HepG2 (cell line): ENCODE results near the gene CPZ. TPM values are rescaled to one million over a fixed set of nuclear protein-coding genes. Genes with fewer than 3 reads are reported as not detected.

Experiments used
- HNF4A ChIP-seq: sonication (generic); formaldehyde crosslinking; IDR thresholded peaks from 2 replicates; pipeline ENCODE4 v1.4.0; 2020; ENCODE audit warnings: missing genetic modification reagents
- MEF2D ChIP-seq: sonication (generic); formaldehyde crosslinking; IDR thresholded peaks from 2 replicates; pipeline ENCODE4 v1.5.1; 2020; ENCODE audit warnings: mild to moderate bottlenecking, missing genetic modification reagents
- ZNF773 ChIP-seq: sonication (generic); formaldehyde crosslinking; IDR thresholded peaks from 2 replicates; pipeline ENCODE4 v1.4.0; 2020; ENCODE audit warnings: missing genetic modification reagents, borderline replicate concordance
- polyA plus RNA-seq, 8 experiments: library from polyadenylated mRNA; depleted of rRNA in 3 of 8; stranded (reverse) in 7 of 8; unstranded in 1 of 8; fragments of >200 nt; fragmentation: Illumina TruSeq in 4 of 8; extraction: Trizol in 4 of 8; gene quantifications; 2 replicates each; pipeline versions ENCODE4 v1.2.1 to v1.2.3, GENCODE V29; 2011 to 2016; ENCODE audit warnings: low read depth in 4 of 8, missing spikeins in 1 of 8, mixed read lengths in 1 of 8; ENCODE audit not compliant: insufficient read depth in 1 of 8
- total RNA-seq, 5 experiments: library from RNA; depleted of rRNA; stranded (reverse); fragments of >200 nt; fragmentation: Illumina TruSeq; extraction: Trizol; gene quantifications; 2 replicates each; pipeline ENCODE4 v1.2.3, GENCODE V29; 2016; ENCODE audit warnings: low read depth in 1 of 5
- TF ChIP-seq, protein P1 (sequence below): sonication (generic); formaldehyde crosslinking; IDR thresholded peaks from 2 replicates; pipeline ENCODE4 v1.4.0; 2020; ENCODE audit warnings: mild to moderate bottlenecking, missing genetic modification reagents

Gene CPZ
- total and polyA plus RNA-seq, 2 of the 13 experiments (the other 11 are each of a cell fraction or from before 2014, with no cell fraction given), result 0.58 to 0.61 TPM

DNA sequence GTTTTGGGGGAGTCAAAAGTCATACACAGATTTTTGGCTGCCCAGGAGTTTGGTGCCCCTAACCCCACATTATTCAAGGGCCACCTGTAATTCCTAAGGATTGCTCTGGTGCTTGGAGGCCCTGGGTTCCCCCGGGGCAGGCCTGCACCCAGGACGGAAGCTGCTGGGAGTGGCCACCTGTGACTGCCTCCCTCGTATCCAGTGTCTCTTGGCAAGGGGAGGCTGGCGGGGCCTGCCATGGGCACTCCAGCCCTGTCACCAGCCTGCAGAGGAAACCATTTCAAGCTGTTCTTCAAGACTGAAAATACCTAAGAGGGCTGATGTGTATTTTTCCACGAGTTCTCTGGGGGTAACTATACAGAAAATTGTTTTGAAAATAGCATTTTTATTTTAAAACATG is 36.8 kb upstream of the CPZ start (continued):
- TF ChIP-seq, protein P1, sequence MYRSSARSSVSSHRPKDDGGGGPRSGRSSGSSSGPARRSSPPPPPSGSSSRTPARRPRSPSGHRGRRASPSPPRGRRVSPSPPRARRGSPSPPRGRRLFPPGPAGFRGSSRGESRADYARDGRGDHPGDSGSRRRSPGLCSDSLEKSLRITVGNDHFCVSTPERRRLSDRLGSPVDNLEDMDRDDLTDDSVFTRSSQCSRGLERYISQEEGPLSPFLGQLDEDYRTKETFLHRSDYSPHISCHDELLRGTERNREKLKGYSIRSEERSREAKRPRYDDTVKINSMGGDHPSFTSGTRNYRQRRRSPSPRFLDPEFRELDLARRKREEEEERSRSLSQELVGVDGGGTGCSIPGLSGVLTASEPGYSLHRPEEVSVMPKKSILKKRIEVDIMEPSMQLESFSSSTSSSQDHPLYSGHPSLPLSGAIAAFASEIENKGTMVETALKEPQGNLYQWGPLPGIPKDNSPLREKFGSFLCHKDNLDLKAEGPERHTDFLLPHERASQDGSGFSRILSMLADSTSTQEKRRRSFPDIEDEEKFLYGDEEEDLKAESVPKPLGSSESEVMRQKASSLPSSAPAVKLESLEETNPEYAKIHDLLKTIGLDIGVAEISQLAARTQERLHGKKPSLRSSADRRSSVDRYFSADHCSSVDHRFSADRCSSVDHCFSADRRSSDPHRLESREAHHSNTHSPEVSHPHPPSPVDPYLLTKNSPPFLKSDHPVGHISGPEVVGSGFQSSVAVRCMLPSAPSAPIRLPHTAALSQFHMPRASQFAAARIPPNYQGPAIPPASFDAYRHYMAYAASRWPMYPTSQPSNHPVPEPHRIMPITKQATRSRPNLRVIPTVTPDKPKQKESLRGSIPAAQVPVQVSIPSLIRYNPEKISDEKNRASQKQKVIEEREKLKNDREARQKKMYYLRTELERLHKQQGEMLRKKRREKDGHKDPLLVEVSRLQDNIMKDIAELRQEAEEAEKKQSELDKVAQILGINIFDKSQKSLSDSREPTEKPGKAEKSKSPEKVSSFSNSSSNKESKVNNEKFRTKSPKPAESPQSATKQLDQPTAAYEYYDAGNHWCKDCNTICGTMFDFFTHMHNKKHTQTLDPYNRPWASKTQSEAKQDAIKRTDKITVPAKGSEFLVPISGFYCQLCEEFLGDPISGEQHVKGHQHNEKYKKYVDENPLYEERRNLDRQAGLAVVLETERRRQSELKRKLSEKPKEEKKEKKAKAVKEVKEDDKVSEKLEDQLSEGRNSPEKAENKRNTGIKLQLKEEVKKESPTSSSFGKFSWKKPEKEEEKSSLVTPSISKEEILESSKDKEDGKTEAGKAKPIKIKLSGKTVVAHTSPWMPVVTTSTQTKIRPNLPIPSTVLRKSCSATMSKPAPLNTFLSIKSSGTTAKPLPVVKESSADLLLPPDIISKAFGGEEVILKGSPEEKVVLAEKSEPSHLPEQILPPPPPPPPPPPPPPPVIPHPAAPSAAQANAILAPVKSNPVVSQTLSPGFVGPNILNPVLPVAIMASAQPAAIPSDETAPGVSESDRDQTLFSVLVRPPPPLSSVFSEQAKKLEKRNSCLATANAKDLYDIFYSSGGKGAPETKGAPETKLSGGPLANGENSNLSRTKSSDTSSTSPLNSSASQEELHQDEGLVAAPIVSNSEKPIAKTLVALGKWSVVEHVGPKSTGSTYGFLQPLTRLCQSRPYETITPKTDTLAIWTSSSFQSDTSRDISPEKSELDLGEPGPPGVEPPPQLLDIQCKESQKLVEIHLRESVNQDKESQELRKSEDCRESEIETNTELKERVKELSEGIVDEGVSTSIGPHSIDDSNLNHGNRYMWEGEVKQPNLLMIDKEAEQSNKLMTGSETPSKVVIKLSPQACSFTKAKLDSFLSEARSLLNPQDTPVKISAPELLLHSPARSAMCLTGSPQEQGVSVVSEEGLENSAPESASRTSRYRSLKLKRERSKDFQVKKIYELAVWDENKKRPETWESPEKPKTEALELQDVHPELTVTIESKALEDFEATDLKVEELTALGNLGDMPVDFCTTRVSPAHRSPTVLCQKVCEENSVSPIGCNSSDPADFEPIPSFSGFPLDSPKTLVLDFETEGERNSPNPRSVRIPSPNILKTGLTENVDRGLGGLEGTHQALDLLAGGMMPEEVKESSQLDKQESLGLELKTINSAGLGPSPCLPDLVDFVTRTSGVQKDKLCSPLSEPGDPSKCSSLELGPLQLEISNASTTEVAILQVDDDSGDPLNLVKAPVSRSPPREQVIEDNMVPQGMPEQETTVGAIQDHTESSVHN, result no peak
- TF ChIP-seq HNF4A (no peak), MEF2D (CRISPR knock-in tag) (no peak), ZNF773 (CRISPR knock-in tag) (no peak)
